Endothelial cell of umbilical vein (primary cell): ENCODE results near the gene RANBP17. TPM values are rescaled to one million over a fixed set of nuclear protein-coding genes. Genes with fewer than 3 reads are reported as not detected.

ENCODE experiments used
- BruUV-seq: library from RNA; stranded (reverse); fragments of 400-500 nt; replicated peaks from 2 replicates; lab custom pipeline; 2021; lab: Mats Ljungman, UMichigan
- CTCF ChIA-PET: fragments of 300-600, 350-600 bp; sonication (Branson Sonifier 250); formaldehyde crosslinking; loops from one replicate; lab custom pipeline; 2021; ENCODE audit warnings: antibody characterized with exemption, inconsistent platforms; lab: Charles Lee
- POLR2A ChIA-PET: fragments of 300-600, 350-600 bp; sonication (Branson Sonifier 250); formaldehyde crosslinking; loops from one replicate; lab custom pipeline; 2021; ENCODE audit warnings: antibody characterized with exemption, inconsistent platforms; lab: Charles Lee
- DNase-seq: peaks from one replicate; pipeline ENCODE4 v3.0.0-alpha.2; 2011; ENCODE audit warnings: low read depth, low spot score
- FAIRE-seq: peaks from 2 replicates; lab custom pipeline; 2011; peaks lifted over from hg19 to GRCh38; lab: Jason Lieb, UNC
- H2AFZ ChIP-seq: 2 replicates; pipeline ENCODE4 v1.6.0; 2012; ENCODE audit warnings: low read depth, low read length, control low read depth, inconsistent platforms
- H3K27ac ChIP-seq: 2 replicates; pipeline ENCODE4 v1.5.1; 2011; ENCODE audit warnings: low read depth, mild to moderate bottlenecking, control low read depth, low read length, moderate library complexity; ENCODE audit not compliant: insufficient read depth
- H3K27me3 ChIP-seq, 2 experiments: 2 replicates each; pipeline versions ENCODE4 v1.6.0 to v1.6.1; 2011; ENCODE audit warnings: low read length in 2 of 2, mixed read lengths in 1 of 2; ENCODE audit not compliant: control insufficient read depth in 2 of 2, insufficient read depth in 2 of 2
- H3K36me3 ChIP-seq, 2 experiments: 2 replicates in 1 of 2; 3 replicates in 1 of 2; pipeline ENCODE4 v1.5.1; 2011; ENCODE audit warnings: low read length in 2 of 2, mild to moderate bottlenecking in 1 of 2, moderate library complexity in 1 of 2; ENCODE audit not compliant: control insufficient read depth in 2 of 2, insufficient read depth in 2 of 2; ENCODE audit errors: extremely low read depth in 1 of 2
- H3K4me1 ChIP-seq: 3 replicates; pipeline ENCODE4 v1.5.1; 2011; ENCODE audit warnings: mild to moderate bottlenecking, low read length; ENCODE audit not compliant: control insufficient read depth, insufficient read depth; ENCODE audit errors: extremely low read depth
- H3K4me2 ChIP-seq: 2 replicates; pipeline ENCODE4 v1.6.1; 2011; ENCODE audit warnings: low read length, control low read depth, mixed read lengths; ENCODE audit not compliant: insufficient read depth
- H3K4me3 ChIP-seq, 3 experiments: fragments of 200-600 bp in 1 of 3; sonication (generic), shearing (Covaris generic) in 1 of 3; replicated peaks in 1 of 3; 2 replicates each; pipeline ENCODE4 v1.5.1; 2011 to 2016; ENCODE audit warnings: control low read depth in 3 of 3, low read length in 3 of 3, mild to moderate bottlenecking in 2 of 3, inconsistent platforms in 1 of 3, low read depth in 1 of 3, moderate library complexity in 1 of 3; ENCODE audit not compliant: insufficient read depth in 1 of 3
- H3K79me2 ChIP-seq: 2 replicates; pipeline ENCODE4 v1.6.0; 2012; ENCODE audit warnings: low read length, inconsistent platforms; ENCODE audit not compliant: control insufficient read depth, insufficient read depth
- H3K9ac ChIP-seq: replicated peaks from 2 replicates; pipeline ENCODE3; 2011; ENCODE audit warnings: low read length, control low read depth; ENCODE audit not compliant: insufficient read depth; ENCODE audit errors: extremely low read depth
- H3K9me1 ChIP-seq: replicated peaks from 3 replicates; pipeline ENCODE4 v1.6.0; 2011; ENCODE audit warnings: mild to moderate bottlenecking, low read length; ENCODE audit not compliant: control insufficient read depth, insufficient read depth; ENCODE audit errors: extremely low read depth
- H3K9me3 ChIP-seq: replicated peaks from 2 replicates; pipeline ENCODE4 v1.5.1; 2012; ENCODE audit warnings: low read length, inconsistent platforms; ENCODE audit not compliant: control insufficient read depth, insufficient read depth
- H4K20me1 ChIP-seq: replicated peaks from 2 replicates; pipeline ENCODE3; 2011; ENCODE audit warnings: mild to moderate bottlenecking, low read length; ENCODE audit not compliant: control insufficient read depth, insufficient read depth; ENCODE audit errors: extremely low read depth
- EZH2 ChIP-seq: IDR thresholded peaks from 2 replicates; pipeline ENCODE4 v1.6.1; 2012; ENCODE audit warnings: borderline replicate concordance, low read depth, mild to moderate bottlenecking, moderate library complexity, low read length, inconsistent platforms; ENCODE audit not compliant: severe bottlenecking
- FOS ChIP-seq: IDR thresholded peaks from 2 replicates; pipeline ENCODE4 v1.6.1; 2011; ENCODE audit warnings: mild to moderate bottlenecking, low read length, moderate library complexity, borderline replicate concordance; ENCODE audit not compliant: insufficient read depth
- GATA2 ChIP-seq: IDR thresholded peaks from 2 replicates; pipeline ENCODE4 v1.7.0; 2011; ENCODE audit warnings: low read depth, mild to moderate bottlenecking, moderate library complexity, mixed read lengths, low read length; ENCODE audit not compliant: insufficient read length, insufficient read depth
- JUN ChIP-seq: IDR thresholded peaks from 2 replicates; pipeline ENCODE4 v1.6.1; 2011; ENCODE audit warnings: borderline replicate concordance, low read depth; ENCODE audit not compliant: insufficient read length, insufficient read depth
- MAX ChIP-seq: IDR thresholded peaks from 2 replicates; pipeline ENCODE4 v1.6.1; 2011; ENCODE audit not compliant: insufficient read depth, insufficient read length
- MYC ChIP-seq: IDR thresholded peaks from one replicate; pipeline ENCODE4 v1.6.1; 2011; ENCODE audit warnings: mild to moderate bottlenecking, low read depth, low read length
- POLR2A ChIP-seq: IDR thresholded peaks from 2 replicates; pipeline ENCODE4 v1.6.1; 2012; ENCODE audit warnings: low read depth, mild to moderate bottlenecking, control low read depth, low read length
- POLR2AphosphoS5 ChIP-seq: IDR thresholded peaks from 2 replicates; pipeline ENCODE4 v1.6.1; 2012; ENCODE audit warnings: low read depth, mild to moderate bottlenecking, control low read depth, low read length, moderate library complexity; ENCODE audit not compliant: insufficient read depth
- dilution Hi-C: fragments of 300-500 bp; cut with MboI; formaldehyde crosslinking; loops from one replicate; pipeline ENCODE4 v1.15.0; 2019; ENCODE audit warnings: low sequenced_read_pairs; ENCODE audit not compliant: extremely low pct_ligation_motif_present
- intact Hi-C: fragments of 100-400 bp; cut with micrococcal nuclease; formaldehyde crosslinking; loops from one replicate; pipeline ENCODE4 v1.10.0; 2022
- polyA plus RNA-seq, 4 experiments: library from polyadenylated mRNA; depleted of rRNA in 3 of 4; stranded (reverse) in 3 of 4; unstranded in 1 of 4; fragments of >200 nt; gene quantifications; 2 replicates each; pipeline versions ENCODE4 v1.2.1 to v1.2.3, GENCODE V29; 2011 to 2012; ENCODE audit warnings: missing spikeins in 1 of 4
- total RNA-seq: library from RNA; stranded (reverse); gene quantifications from 2 replicates; pipeline ENCODE4 v1.2.3, GENCODE V29; 2021
- TF ChIP-seq, protein P1 (sequence below), 2 donors: IDR thresholded peaks; 1 replicate in 1 of 2; 2 replicates in 1 of 2; pipeline ENCODE4 v1.5.1; 2011; ENCODE audit warnings: low read length in 2 of 2, mild to moderate bottlenecking in 2 of 2, moderate library complexity in 2 of 2, control low read depth in 1 of 2, inconsistent platforms in 1 of 2, low read depth in 1 of 2; ENCODE audit not compliant: insufficient read depth in 1 of 2; ENCODE audit errors: extremely low read depth in 1 of 2

The RANBP17 gene
- total and polyA plus RNA-seq, 2 donors (not counting 3 experiments of a cell fraction or from before 2014, with no cell fraction given): 5.6 to 13.6 TPM

- CTCF ChIA-PET: interaction anchor here (0.6 to 1.8 kb wide), 2 partner anchors 42 to 50 kb away, joined by 3 to 4 read pairs; no protein-coding TSS in a partner anchor
- Histone ChIP-seq H3K79me2 (no peaks in the 10 kb centered on the region), H3K9ac (no peak overlapping the region), H3K4me3 (no peak overlapping the region), H3K27ac (no peak overlapping the region), H3K27me3 (no peaks in the 10 kb centered on the region), H3K36me3 (no peaks in the 10 kb centered on the region), H3K9me1 (no peaks in the 10 kb centered on the region), H3K4me2 (no peak overlapping the region), H3K4me1 (no peaks in the 10 kb centered on the region), H4K20me1 (no peaks in the 10 kb centered on the region), H2AFZ (no peak overlapping the region), H3K9me3 (no peaks in the 10 kb centered on the region)
- FAIRE-seq: no peak
- no peak for TF ChIP-seq JUN
- TF ChIP-seq EZH2: no peak
- TF ChIP-seq, protein P1, sequence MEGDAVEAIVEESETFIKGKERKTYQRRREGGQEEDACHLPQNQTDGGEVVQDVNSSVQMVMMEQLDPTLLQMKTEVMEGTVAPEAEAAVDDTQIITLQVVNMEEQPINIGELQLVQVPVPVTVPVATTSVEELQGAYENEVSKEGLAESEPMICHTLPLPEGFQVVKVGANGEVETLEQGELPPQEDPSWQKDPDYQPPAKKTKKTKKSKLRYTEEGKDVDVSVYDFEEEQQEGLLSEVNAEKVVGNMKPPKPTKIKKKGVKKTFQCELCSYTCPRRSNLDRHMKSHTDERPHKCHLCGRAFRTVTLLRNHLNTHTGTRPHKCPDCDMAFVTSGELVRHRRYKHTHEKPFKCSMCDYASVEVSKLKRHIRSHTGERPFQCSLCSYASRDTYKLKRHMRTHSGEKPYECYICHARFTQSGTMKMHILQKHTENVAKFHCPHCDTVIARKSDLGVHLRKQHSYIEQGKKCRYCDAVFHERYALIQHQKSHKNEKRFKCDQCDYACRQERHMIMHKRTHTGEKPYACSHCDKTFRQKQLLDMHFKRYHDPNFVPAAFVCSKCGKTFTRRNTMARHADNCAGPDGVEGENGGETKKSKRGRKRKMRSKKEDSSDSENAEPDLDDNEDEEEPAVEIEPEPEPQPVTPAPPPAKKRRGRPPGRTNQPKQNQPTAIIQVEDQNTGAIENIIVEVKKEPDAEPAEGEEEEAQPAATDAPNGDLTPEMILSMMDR (IDR thresholded peaks at IDR 0.05; ENCODE audit: extremely low read depth in 1 of 2, insufficient read depth in 1 of 2, low read depth in 1 of 2, low read length in 2 of 2): no peak
- TF ChIP-seq MYC: no peak
- no peak for TF ChIP-seq GATA2
- no peak for TF ChIP-seq POLR2A
- no peak for TF ChIP-seq MAX
- TF ChIP-seq FOS: no peak
- TF ChIP-seq POLR2AphosphoS5: no peak
- intact Hi-C loops: no loop called here
- no TSS peak for BruUV-seq
- DNase-seq: no peak
- POLR2A ChIA-PET: no interaction called here
- dilution Hi-C loops: no loop called here
Measured at GRCh38 chr5:171120986-171121622, 259.3 kb downstream of the RANBP17 start.
